Measurements from ENCODE around the gene RPL22.

Gene RPL22

GRCh38 chr1:6157132-6157527, 42.3 kb downstream of the RPL22 start:
- Histone ChIP-seq H2AK5ac (ENCODE audit: low read length, severe bottlenecking) (no peak overlapping the region), H4K91ac (ENCODE audit: low read length) (no peak overlapping the region), H2BK5ac (ENCODE audit: low read depth, low read length, poor library complexity, severe bottlenecking) (no peak overlapping the region), H2BK15ac (ENCODE audit: low read depth, poor library complexity, severe bottlenecking) (no peak overlapping the region), H2BK120ac (ENCODE audit: low read depth, low read length) (no peak overlapping the region), H3K9me3 (ENCODE audit: control insufficient read depth, low read length) (no peaks in the 10 kb centered on the region), H2AFZ (ENCODE audit: low read depth, low read length) (no peak overlapping the region), H3K27me3 (ENCODE audit: control insufficient read depth in 1 of 2, insufficient read depth in 1 of 2, low read length in 2 of 2) (peaks cover 26 to 53% of the 10 kb centered on the region in 2 experiments), H3K14ac (ENCODE audit: low read length in 2 of 2) (no peak overlapping the region), H3K4me1 (ENCODE audit: control insufficient read depth, insufficient read depth, low read depth, low read length) (peaks cover 18% of the 10 kb centered on the region), H3K4me3 (ENCODE audit: insufficient read depth in 1 of 2, low read depth in 1 of 2, low read length in 2 of 2) (no peak overlapping the region), H3K36me3 (ENCODE audit: control insufficient read depth in 1 of 2, insufficient read depth in 2 of 2, low read depth in 1 of 2, low read length in 2 of 2) (no peaks in the 10 kb centered on the region), H3K4ac (ENCODE audit: low read depth in 1 of 2, low read length in 2 of 2) (no peak overlapping the region), H3K27ac (ENCODE audit: low read length, poor library complexity, severe bottlenecking) (peak overlapping the region; percentile 8), H3K23ac (ENCODE audit: low read length in 2 of 2) (no peak overlapping the region), H3K9ac (ENCODE audit: low read length) (no peak overlapping the region), H3K4me2 (ENCODE audit: low read length, poor library complexity, severe bottlenecking) (no peak overlapping the region), H3K18ac (ENCODE audit: low read depth in 1 of 2, low read length in 2 of 2) (no peak overlapping the region), H4K8ac (ENCODE audit: low read length) (no peak overlapping the region), H3K79me1 (replicated peaks; ENCODE audit: low read length, poor library complexity, severe bottlenecking) (no peaks in the 10 kb centered on the region), H2BK12ac (ENCODE audit: low read length in 2 of 2) (no peak overlapping the region)
- DNase-seq, result no peak
- 55% methylated on average over 2 of the region's 2 CpGs for WGBS

GRCh38 chr1:6154525-6155319, 44.7 kb downstream of the RPL22 start:
- H2BK120ac ChIP-seq (ENCODE audit: low read depth, low read length), result no peak overlapping the region
- no peak overlapping the region for H3K27ac ChIP-seq (ENCODE audit: low read length, poor library complexity, severe bottlenecking)
- H3K27me3 ChIP-seq (ENCODE audit: control insufficient read depth in 1 of 2, insufficient read depth in 1 of 2, low read length in 2 of 2), result peaks cover 27 to 52% of the 10 kb centered on the region in 2 experiments
- no peaks in the 10 kb centered on the region for H3K36me3 ChIP-seq (ENCODE audit: control insufficient read depth in 1 of 2, insufficient read depth in 2 of 2, low read depth in 1 of 2, low read length in 2 of 2)
- H3K23ac ChIP-seq (ENCODE audit: low read length in 2 of 2), result no peak overlapping the region
- peaks cover 17% of the 10 kb centered on the region for H3K4me1 ChIP-seq (ENCODE audit: control insufficient read depth, insufficient read depth, low read depth, low read length)
- no peaks in the 10 kb centered on the region for H3K79me1 ChIP-seq (replicated peaks; ENCODE audit: low read length, poor library complexity, severe bottlenecking)
- H3K14ac ChIP-seq (ENCODE audit: low read length in 2 of 2), result no peak overlapping the region
- H4K91ac ChIP-seq (ENCODE audit: low read length), result no peak overlapping the region
- H3K9ac ChIP-seq (ENCODE audit: low read length), result no peak overlapping the region
- no peak overlapping the region for H4K8ac ChIP-seq (ENCODE audit: low read length)
- H3K4me3 ChIP-seq (ENCODE audit: insufficient read depth in 1 of 2, low read depth in 1 of 2, low read length in 2 of 2), result no peak overlapping the region
- peaks cover 6% of the 10 kb centered on the region for H3K9me3 ChIP-seq (ENCODE audit: control insufficient read depth, low read length)
- no peak overlapping the region for H3K4me2 ChIP-seq (ENCODE audit: low read length, poor library complexity, severe bottlenecking)
- no peak overlapping the region for H2BK15ac ChIP-seq (ENCODE audit: low read depth, poor library complexity, severe bottlenecking)
- DNase-seq, result no peak
- 88% methylated on average over 25 of the region's 26 CpGs for WGBS
- no peak overlapping the region for H2AK5ac ChIP-seq (ENCODE audit: low read length, severe bottlenecking)
- H3K4ac ChIP-seq (ENCODE audit: low read depth in 1 of 2, low read length in 2 of 2), result no peak overlapping the region
- H2AFZ ChIP-seq (ENCODE audit: low read depth, low read length), result no peak overlapping the region
- no peak overlapping the region for H2BK5ac ChIP-seq (ENCODE audit: low read depth, low read length, poor library complexity, severe bottlenecking)
- no peak overlapping the region for H2BK12ac ChIP-seq (ENCODE audit: low read length in 2 of 2)
- no peak overlapping the region for H3K18ac ChIP-seq (ENCODE audit: low read depth in 1 of 2, low read length in 2 of 2)

GRCh38 chr1:6152882-6153281, 46.5 kb downstream of the RPL22 start:
- no peak overlapping the region for H2AFZ ChIP-seq (ENCODE audit: low read depth, low read length)
- no peak overlapping the region for H2BK120ac ChIP-seq (ENCODE audit: low read depth, low read length)
- no peak overlapping the region for H3K9ac ChIP-seq (ENCODE audit: low read length)
- no peak overlapping the region for H4K8ac ChIP-seq (ENCODE audit: low read length)
- H3K14ac ChIP-seq (ENCODE audit: low read length in 2 of 2), result no peak overlapping the region
- H3K4me1 ChIP-seq (ENCODE audit: control insufficient read depth, insufficient read depth, low read depth, low read length), result peaks cover 18% of the 10 kb centered on the region
- no peak overlapping the region for H2BK5ac ChIP-seq (ENCODE audit: low read depth, low read length, poor library complexity, severe bottlenecking)
- H2AK5ac ChIP-seq (ENCODE audit: low read length, severe bottlenecking), result no peak overlapping the region
- H2BK12ac ChIP-seq (ENCODE audit: low read length in 2 of 2), result no peak overlapping the region
- H3K4ac ChIP-seq (ENCODE audit: low read depth in 1 of 2, low read length in 2 of 2), result no peak overlapping the region
- H3K9me3 ChIP-seq (ENCODE audit: control insufficient read depth, low read length), result peaks cover 11% of the 10 kb centered on the region
- no peaks in the 10 kb centered on the region for H3K36me3 ChIP-seq (ENCODE audit: control insufficient read depth in 1 of 2, insufficient read depth in 2 of 2, low read depth in 1 of 2, low read length in 2 of 2)
- H3K4me3 ChIP-seq (ENCODE audit: insufficient read depth in 1 of 2, low read depth in 1 of 2, low read length in 2 of 2), result no peak overlapping the region
- H3K79me1 ChIP-seq (replicated peaks; ENCODE audit: low read length, poor library complexity, severe bottlenecking), result no peaks in the 10 kb centered on the region
- H4K91ac ChIP-seq (ENCODE audit: low read length), result peak overlapping the region; percentile 7
- no peak for DNase-seq
- no peak overlapping the region for H3K18ac ChIP-seq (ENCODE audit: low read depth in 1 of 2, low read length in 2 of 2)
- no peak overlapping the region for H3K23ac ChIP-seq (ENCODE audit: low read length in 2 of 2)
- WGBS, result 89% methylated on average over 7 of the region's 7 CpGs
- H2BK15ac ChIP-seq (ENCODE audit: low read depth, poor library complexity, severe bottlenecking), result no peak overlapping the region
- no peak overlapping the region for H3K27ac ChIP-seq (ENCODE audit: low read length, poor library complexity, severe bottlenecking)
- H3K4me2 ChIP-seq (ENCODE audit: low read length, poor library complexity, severe bottlenecking), result no peak overlapping the region
- peaks cover 42 to 57% of the 10 kb centered on the region in 2 experiments for H3K27me3 ChIP-seq (ENCODE audit: control insufficient read depth in 1 of 2, insufficient read depth in 1 of 2, low read length in 2 of 2)

- H4K8ac ChIP-seq (ENCODE audit: low read length), result no peak overlapping the region
- H2BK5ac ChIP-seq (ENCODE audit: low read depth, low read length, poor library complexity, severe bottlenecking), result no peak overlapping the region
- H3K9ac ChIP-seq (ENCODE audit: low read length), result no peak overlapping the region
- no peaks in the 10 kb centered on the region for H3K36me3 ChIP-seq (ENCODE audit: control insufficient read depth in 1 of 2, insufficient read depth in 2 of 2, low read depth in 1 of 2, low read length in 2 of 2)
- no peak overlapping the region for H3K27ac ChIP-seq (ENCODE audit: low read length, poor library complexity, severe bottlenecking)
- H2BK12ac ChIP-seq (ENCODE audit: low read length in 2 of 2), result no peak overlapping the region
- H2BK120ac ChIP-seq (ENCODE audit: low read depth, low read length), result no peak overlapping the region
- no peak overlapping the region for H3K18ac ChIP-seq (ENCODE audit: low read depth in 1 of 2, low read length in 2 of 2)
- H3K27me3 ChIP-seq (ENCODE audit: control insufficient read depth in 1 of 2, insufficient read depth in 1 of 2, low read length in 2 of 2), result peaks cover 49 to 58% of the 10 kb centered on the region in 2 experiments
- H2AK5ac ChIP-seq (ENCODE audit: low read length, severe bottlenecking), result no peak overlapping the region
- no peak overlapping the region for H3K4me2 ChIP-seq (ENCODE audit: low read length, poor library complexity, severe bottlenecking)
- peaks cover 11% of the 10 kb centered on the region for H3K9me3 ChIP-seq (ENCODE audit: control insufficient read depth, low read length)
- no peak overlapping the region for H3K23ac ChIP-seq (ENCODE audit: low read length in 2 of 2)
- H3K4me1 ChIP-seq (ENCODE audit: control insufficient read depth, insufficient read depth, low read depth, low read length), result peaks cover 12% of the 10 kb centered on the region
- H3K4ac ChIP-seq (ENCODE audit: low read depth in 1 of 2, low read length in 2 of 2), result no peak overlapping the region
- no peak overlapping the region for H2BK15ac ChIP-seq (ENCODE audit: low read depth, poor library complexity, severe bottlenecking)
- H4K91ac ChIP-seq (ENCODE audit: low read length), result no peak overlapping the region
- no peak overlapping the region for H3K4me3 ChIP-seq (ENCODE audit: insufficient read depth in 1 of 2, low read depth in 1 of 2, low read length in 2 of 2)
- DNase-seq, result no peak
- WGBS, result 93% methylated on average over 11 of the region's 11 CpGs
- H2AFZ ChIP-seq (ENCODE audit: low read depth, low read length), result no peak overlapping the region
- no peak overlapping the region for H3K14ac ChIP-seq (ENCODE audit: low read length in 2 of 2)
- H3K79me1 ChIP-seq (replicated peaks; ENCODE audit: low read length, poor library complexity, severe bottlenecking), result no peaks in the 10 kb centered on the region
Measured at GRCh38 chr1:6152181-6152580, 47.2 kb downstream of the RPL22 start.

All from mesenchymal stem cell (in vitro differentiated cells and primary cell).